Mesothelial cell of epicardium (in vitro differentiated cells): Measurements from ENCODE around the gene CDKN1C. TPM values are rescaled to one million over a fixed set of nuclear protein-coding genes. Genes with fewer than 3 reads are reported as not detected.

Experiments used
- DNase-seq, 2 experiments: peaks; one replicate each; pipeline ENCODE4 v3.0.0; 2021; ENCODE audit warnings: low spot score in 2 of 2; ENCODE audit not compliant: unreplicated experiment in 2 of 2
- H3K27ac Mint-ChIP-seq: 2 replicates; pipeline ENCODE4 v1.8.0; 2021; ENCODE audit warnings: mixed read lengths
- H3K27me3 Mint-ChIP-seq: 2 replicates; pipeline ENCODE4 v1.8.0; 2021; ENCODE audit warnings: low read depth, mixed read lengths
- H3K36me3 Mint-ChIP-seq: 2 replicates; pipeline ENCODE4 v1.8.0; 2021; ENCODE audit warnings: mixed read lengths
- H3K4me1 Mint-ChIP-seq: 2 replicates; pipeline ENCODE4 v1.8.0; 2021; ENCODE audit warnings: mixed read lengths
- H3K4me3 Mint-ChIP-seq: 2 replicates; pipeline ENCODE4 v1.8.0; 2021; ENCODE audit warnings: mild to moderate bottlenecking, moderate library complexity, mixed read lengths
- H3K9me3 Mint-ChIP-seq: 2 replicates; pipeline ENCODE4 v1.8.0; 2021; ENCODE audit warnings: mixed read lengths
- CTCF ChIP-seq: fragments of 200-600 bp; sonication (generic); IDR thresholded peaks from one replicate; pipeline ENCODE4 v1.5.0; 2021; ENCODE audit warnings: antibody characterized with exemption; ENCODE audit not compliant: unreplicated experiment
- total RNA-seq: library from RNA; stranded (reverse); gene quantifications from 3 replicates; pipeline ENCODE4 v1.2.1, GENCODE V29; 2021

Gene CDKN1C
- total RNA-seq, 1 donor from 2014 or later = 146 TPM

- Mint-ChIP-seq H3K9me3 (no peaks in the 10 kb centered on the region), H3K27ac (no peak within 1 kb of the TSS), H3K4me1 (peaks cover 11% of the 10 kb centered on the region), H3K36me3 (no peaks in the 10 kb centered on the region), H3K4me3 (peak within 1 kb of the TSS; percentile 71), H3K27me3 (peaks cover 64% of the 10 kb centered on the region)
- TF ChIP-seq CTCF = no peak
- peak in 1 of 2 experiments; percentile 14 for DNase-seq
These were observed 43.3 kb upstream of the CDKN1C start, which contains the start of gene PHLDA2 for GRCh38 chr11:2928605-2929530. Gene PHLDA2, minus strand, starts transcription at chr11:2929420. Its CDS starts 56 bp downstream, at chr11:2929364.

GRCh38 chr11:2927851-2928604 is 42.5 kb upstream of the CDKN1C start:
- Mint-ChIP-seq H3K4me3 (peak overlapping the region; percentile 46), H3K27me3 (peaks cover 63% of the 10 kb centered on the region), H3K27ac (no peak overlapping the region), H3K36me3 (no peaks in the 10 kb centered on the region), H3K4me1 (peaks cover 11% of the 10 kb centered on the region), H3K9me3 (no peaks in the 10 kb centered on the region)
- TF ChIP-seq CTCF = no peak
- no peak for DNase-seq

GRCh38 chr11:2927121-2927800 is 41.7 kb upstream of the CDKN1C start:
- no peaks in the 10 kb centered on the region for H3K36me3 Mint-ChIP-seq
- no peak for TF ChIP-seq CTCF
- peaks cover 11% of the 10 kb centered on the region for H3K4me1 Mint-ChIP-seq
- H3K9me3 Mint-ChIP-seq = no peaks in the 10 kb centered on the region
- no peak overlapping the region for H3K4me3 Mint-ChIP-seq
- H3K27me3 Mint-ChIP-seq = peaks cover 58% of the 10 kb centered on the region
- no peak for DNase-seq
- H3K27ac Mint-ChIP-seq = no peak overlapping the region

- no peak overlapping the region for H3K4me3 Mint-ChIP-seq
- no peak overlapping the region for H3K27ac Mint-ChIP-seq
- H3K4me1 Mint-ChIP-seq = peaks cover 11% of the 10 kb centered on the region
- TF ChIP-seq CTCF = no peak
- no peaks in the 10 kb centered on the region for H3K9me3 Mint-ChIP-seq
- no peak for DNase-seq
- H3K27me3 Mint-ChIP-seq = peaks cover 52% of the 10 kb centered on the region
- H3K36me3 Mint-ChIP-seq = no peaks in the 10 kb centered on the region
These were observed 41.1 kb upstream of the CDKN1C start for GRCh38 chr11:2926611-2927051.
